PC-3 (cell line): Measurements from ENCODE around the gene SLC6A18.

Experiments
- CTCF ChIP-seq: fragments of 300-600 bp; sonication (generic); conservative IDR thresholded peaks from 2 replicates; pipeline ENCODE4 v1.5.1; 2017; ENCODE audit warnings: antibody characterized with exemption, low read depth, mild to moderate bottlenecking, low read length
- EZH2 ChIP-seq: fragments of 300-600 bp; sonication (generic); IDR thresholded peaks from one replicate; pipeline ENCODE4 v1.6.1; 2017; ENCODE audit warnings: antibody characterized with exemption, mild to moderate bottlenecking, low read length; ENCODE audit not compliant: unreplicated experiment
- EZH2phosphoT487 ChIP-seq: fragments of 300-600 bp; sonication (generic); IDR thresholded peaks from 2 replicates; pipeline ENCODE4 v1.6.1; 2018; ENCODE audit warnings: mild to moderate bottlenecking, antibody characterized with exemption, low read length, borderline replicate concordance

- TF ChIP-seq CTCF (no peak), EZH2 (no peak), EZH2phosphoT487 (no peak)
Measured at GRCh38 chr5:1229822-1230221, 4.6 kb downstream of the SLC6A18 start.
